GM23338 (cell line): ENCODE data around the gene KAZN. TPM values are rescaled to one million over a fixed set of nuclear protein-coding genes. Genes with fewer than 3 reads are reported as not detected.

Source experiments
- ATAC-seq: fragments of 200-7000 bp; cut with Tn5 transposase; 3 replicates; pipeline ENCODE4 v1.9.1; 2020
- DNase-seq: peaks from one replicate; pipeline ENCODE4 v3.0.0-alpha.2; 2015; ENCODE audit warnings: low spot score
- H2AFZ ChIP-seq: fragments of 200-600 bp; sonication (generic); 2 replicates; pipeline ENCODE4 v1.8.0; 2016; ENCODE audit warnings: antibody characterized with exemption, mild to moderate bottlenecking, moderate library complexity
- H3F3A ChIP-seq: fragments of 200-600 bp; sonication (generic); replicated peaks from 2 replicates; pipeline ENCODE4 v1.8.0; 2017; ENCODE audit warnings: antibody characterized with exemption, mixed run types, low read depth
- H3K27ac ChIP-seq: fragments of 200-600 bp; sonication (generic); 2 replicates; pipeline ENCODE4 v1.6.1; 2016; ENCODE audit warnings: low read depth
- H3K27me3 ChIP-seq: fragments of 200-600 bp; sonication (generic); 2 replicates; pipeline ENCODE4 v1.8.0; 2016; ENCODE audit warnings: mild to moderate bottlenecking, mixed run types, moderate library complexity; ENCODE audit not compliant: insufficient read depth
- H3K36me3 ChIP-seq: fragments of 200-600 bp; sonication (generic); 2 replicates; pipeline ENCODE4 v1.8.0; 2016; ENCODE audit warnings: mild to moderate bottlenecking; ENCODE audit not compliant: insufficient read depth
- H3K4me1 ChIP-seq: fragments of 200-600 bp; sonication (generic); 2 replicates; pipeline ENCODE4 v1.8.0; 2016; ENCODE audit warnings: mild to moderate bottlenecking, moderate library complexity; ENCODE audit not compliant: insufficient read depth
- H3K4me2 ChIP-seq: fragments of 200-600 bp; sonication (generic); 2 replicates; pipeline ENCODE4 v1.7.1; 2017; ENCODE audit warnings: mixed run types
- H3K4me3 ChIP-seq: fragments of 200-600 bp; sonication (generic); 2 replicates; pipeline ENCODE4 v1.6.1; 2016; ENCODE audit warnings: mixed run types
- H3K79me2 ChIP-seq: fragments of 200-600 bp; sonication (generic); replicated peaks from 2 replicates; pipeline ENCODE4 v1.8.0; 2017; ENCODE audit warnings: mild to moderate bottlenecking; ENCODE audit not compliant: insufficient read depth
- H3K9me2 ChIP-seq: fragments of 200-600 bp; sonication (generic); 2 replicates; pipeline ENCODE4 v1.8.0; 2017; ENCODE audit not compliant: insufficient read depth
- H4K20me1 ChIP-seq: fragments of 200-600 bp; sonication (generic); replicated peaks from 2 replicates; pipeline ENCODE4 v1.8.0; 2017; ENCODE audit warnings: mild to moderate bottlenecking; ENCODE audit not compliant: insufficient read depth
- H3K27ac Mint-ChIP-seq: 2 replicates; pipeline ENCODE4 v1.8.0; 2020; ENCODE audit warnings: inconsistent platforms, mild to moderate bottlenecking, moderate library complexity, mixed read lengths
- H3K27me3 Mint-ChIP-seq: 3 replicates; pipeline ENCODE4 v1.8.0; 2022; ENCODE audit warnings: low read depth, mild to moderate bottlenecking, moderate library complexity, mixed read lengths, inconsistent platforms; ENCODE audit not compliant: insufficient read depth, poor library complexity
- H3K36me3 Mint-ChIP-seq: 3 replicates; pipeline ENCODE4 v1.8.0; 2021; ENCODE audit warnings: low read depth, mild to moderate bottlenecking, inconsistent platforms, moderate library complexity, mixed read lengths
- H3K4me1 Mint-ChIP-seq: 3 replicates; pipeline ENCODE4 v1.8.0; 2020; ENCODE audit warnings: mild to moderate bottlenecking, inconsistent platforms, mixed read lengths
- H3K4me3 Mint-ChIP-seq: 3 replicates; pipeline ENCODE4 v1.8.0; 2021; ENCODE audit warnings: moderate library complexity, mild to moderate bottlenecking, inconsistent platforms, mixed read lengths
- H3K9me3 Mint-ChIP-seq: 3 replicates; pipeline ENCODE4 v1.8.0; 2020; ENCODE audit warnings: moderate library complexity, mild to moderate bottlenecking, inconsistent platforms, mixed read lengths
- CREB1 ChIP-seq: fragments of 250-450 bp; sonication (Bioruptor Pico); IDR thresholded peaks from 2 replicates; pipeline ENCODE4 v1.5.0; 2020; ENCODE audit warnings: low read depth, mild to moderate bottlenecking, moderate library complexity
- CTCF ChIP-seq, 2 experiments: fragments of 200-600 bp in 1 of 2; sonication (generic) in 1 of 2; conservative IDR thresholded peaks; 2 replicates each; pipeline versions ENCODE4 v1.5.1 to v1.6.1; 2016 to 2017; ENCODE audit warnings: antibody characterized with exemption in 2 of 2, low read depth in 2 of 2, mild to moderate bottlenecking in 2 of 2, moderate library complexity in 1 of 2
- ETS1 ChIP-seq: IDR thresholded peaks from 2 replicates; pipeline ENCODE4 v1.6.1; 2016; ENCODE audit warnings: antibody characterized with exemption
- EZH2 ChIP-seq: fragments of 200-600 bp; sonication (generic); IDR thresholded peaks from one replicate; pipeline ENCODE4 v1.8.0; 2017; ENCODE audit warnings: antibody characterized with exemption, mild to moderate bottlenecking, low read depth; ENCODE audit not compliant: unreplicated experiment
- EZH2phosphoT487 ChIP-seq: fragments of 200-600 bp; sonication (generic); IDR thresholded peaks from one replicate; pipeline ENCODE4 v1.8.1; 2018; ENCODE audit warnings: antibody characterized with exemption; ENCODE audit not compliant: unreplicated experiment
- JUNB ChIP-seq: IDR thresholded peaks from one replicate; pipeline ENCODE4 v1.6.1; 2016; ENCODE audit warnings: antibody characterized with exemption; ENCODE audit not compliant: unreplicated experiment
- NANOG ChIP-seq: IDR thresholded peaks from 2 replicates; pipeline ENCODE4 v1.6.1; 2016; ENCODE audit warnings: antibody characterized with exemption, borderline replicate concordance
- POLR2AphosphoS5 ChIP-seq: IDR thresholded peaks from 2 replicates; pipeline ENCODE4 v1.6.1; 2016; ENCODE audit warnings: antibody characterized with exemption, low read depth
- STAT1 ChIP-seq: IDR thresholded peaks from one replicate; pipeline ENCODE4 v1.6.1; 2016; ENCODE audit warnings: antibody characterized with exemption; ENCODE audit not compliant: unreplicated experiment
- ZNF114 ChIP-seq: fragments of 250-450 bp; sonication (Bioruptor Pico); IDR thresholded peaks from 2 replicates; pipeline ENCODE4 v1.5.0; 2020; ENCODE audit warnings: mild to moderate bottlenecking, moderate library complexity
- ZNF331 ChIP-seq: fragments of 250-450 bp; sonication (Bioruptor Pico); IDR thresholded peaks from 2 replicates; pipeline ENCODE4 v1.5.0; 2020; ENCODE audit warnings: low read depth, mild to moderate bottlenecking, moderate library complexity
- ZNF462 ChIP-seq: fragments of 250-450 bp; sonication (Bioruptor Pico); IDR thresholded peaks from 2 replicates; pipeline ENCODE4 v1.5.0; 2020; ENCODE audit warnings: mild to moderate bottlenecking, moderate library complexity
- polyA plus RNA-seq: library from polyadenylated mRNA; unstranded; fragments of >200 nt; fragmentation: Nextera tagmentation; extraction: Ambion mirVana; gene quantifications from 2 replicates; pipeline ENCODE4 v1.2.1, GENCODE V29; 2016
- total RNA-seq: library from RNA; depleted of rRNA; stranded (reverse); fragments of >200 nt; shearing (Covaris generic); gene quantifications from 2 replicates; pipeline ENCODE4 v1.2.3, GENCODE V29; 2014

KAZN gene
- total and polyA plus RNA-seq, 2 experiments from 2014 or later, result 9.9 to 15.0 TPM

DNA sequence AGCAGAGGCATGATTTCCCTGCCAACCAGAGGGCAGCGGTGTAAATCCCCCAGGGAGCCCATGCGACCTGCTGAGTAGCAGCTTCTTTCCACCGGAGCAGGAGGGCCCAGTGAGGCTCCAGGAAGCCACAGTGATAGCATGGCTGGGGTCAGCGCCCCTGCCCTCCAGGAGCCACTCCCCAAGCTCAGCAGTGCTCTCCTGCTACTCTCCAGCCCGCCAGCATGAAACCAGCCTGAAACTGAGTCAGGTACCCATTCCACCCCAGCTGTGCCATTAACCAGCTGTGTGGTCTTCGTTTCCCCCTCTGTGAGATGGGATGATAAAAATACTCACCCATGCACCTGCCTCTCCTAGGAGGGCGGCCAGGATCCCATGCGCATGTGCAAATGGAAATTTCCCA lies 431.3 kb downstream of the KAZN start:
- Histone ChIP-seq H3K36me3 (no peaks in the 10 kb centered on the region), H3K4me3 (no peak overlapping the region), H2AFZ (no peak overlapping the region), H3K27me3 (no peaks in the 10 kb centered on the region), H3K9me2 (no peaks in the 10 kb centered on the region), H4K20me1 (no peaks in the 10 kb centered on the region), H3K79me2 (no peaks in the 10 kb centered on the region), H3K27ac (no peak overlapping the region), H3K4me1 (0 out of 2 replicates have a peak, but pooled peaks cover 11% of the 10 kb centered on the region), H3F3A (no peaks in the 10 kb centered on the region), H3K4me2 (no peak overlapping the region)
- H3K36me3 Mint-ChIP-seq, result no peaks in the 10 kb centered on the region; the same call in 2 of the 3 replicates
- TF ChIP-seq ETS1 (no peak), CREB1 (no peak), JUNB (no peak), CTCF (conservative IDR thresholded peaks at IDR 0.05; ENCODE audit: low read depth in 2 of 2) (no peak), STAT1 (no peak), EZH2phosphoT487 (no peak), NANOG (no peak), EZH2 (no peak), ZNF462 (no peak), POLR2AphosphoS5 (no peak), ZNF331 (CRISPR knock-in tag) (no peak), ZNF114 (CRISPR knock-in tag) (no peak)
- no peaks in the 10 kb centered on the region for H3K9me3 Mint-ChIP-seq
- H3K4me3 Mint-ChIP-seq, result no peak overlapping the region
- ATAC-seq (peak; percentile 26; the same call in 2 of the 3 replicates), DNase-seq (peak; percentile 30)
- no peak overlapping the region for H3K27ac Mint-ChIP-seq
- H3K4me1 Mint-ChIP-seq, result peaks cover 33% of the 10 kb centered on the region
- H3K27me3 Mint-ChIP-seq, result peaks cover 7% of the 10 kb centered on the region
